Liver (tissue), 9 donors: Measurements from ENCODE around the gene ARHGEF25. TPM values are rescaled to one million over a fixed set of nuclear protein-coding genes. Genes with fewer than 3 reads are reported as not detected.

Experiments
- DNase-seq: peaks from one replicate; pipeline ENCODE4 v3.0.0-alpha.2; 2017; ENCODE audit warnings: low spot score
- H3K27ac ChIP-seq, 2 donors: one replicate each; pipeline ENCODE4 v1.7.0; 2013; ENCODE audit warnings: inconsistent platforms in 2 of 2, low read length in 2 of 2, control low read depth in 1 of 2, low read depth in 1 of 2, mild to moderate bottlenecking in 1 of 2
- H3K27me3 ChIP-seq, 4 donors: one replicate each; pipeline versions ENCODE4 v1.6.1 to v1.7.0; 2013; ENCODE audit warnings: low read length in 3 of 4, inconsistent platforms in 1 of 4, mild to moderate bottlenecking in 1 of 4, moderate library complexity in 1 of 4; ENCODE audit not compliant: control insufficient read depth in 4 of 4, insufficient read depth in 4 of 4
- H3K36me3 ChIP-seq, 4 donors: one replicate each; pipeline versions ENCODE4 v1.6.1 to v1.7.0; 2013; ENCODE audit warnings: low read length in 3 of 4, mild to moderate bottlenecking in 3 of 4, low read depth in 1 of 4, moderate library complexity in 1 of 4; ENCODE audit not compliant: control insufficient read depth in 4 of 4, insufficient read depth in 3 of 4
- H3K4me1 ChIP-seq, 4 donors: one replicate each; pipeline versions ENCODE4 v1.6.1 to v1.7.0; 2013; ENCODE audit warnings: low read length in 3 of 4, mild to moderate bottlenecking in 3 of 4, moderate library complexity in 1 of 4; ENCODE audit not compliant: control insufficient read depth in 4 of 4, insufficient read depth in 4 of 4
- H3K4me3 ChIP-seq, 3 donors: one replicate each; pipeline versions ENCODE4 v1.6.1 to v1.7.0; 2013; ENCODE audit warnings: low read length in 3 of 3, control low read depth in 1 of 3, low read depth in 1 of 3, mild to moderate bottlenecking in 1 of 3
- H3K9ac ChIP-seq, 2 donors: one replicate each; pipeline ENCODE4 v1.7.0; 2013; ENCODE audit warnings: low read length in 2 of 2, mild to moderate bottlenecking in 2 of 2, moderate library complexity in 2 of 2, control low read depth in 1 of 2, low read depth in 1 of 2
- H3K9me3 ChIP-seq, 4 donors: one replicate each; pipeline versions ENCODE4 v1.6.1 to v1.7.0; 2013; ENCODE audit warnings: low read length in 3 of 4; ENCODE audit not compliant: control insufficient read depth in 4 of 4
- EGR1 ChIP-seq, 2 donors: IDR thresholded peaks; 2 replicates each; pipeline ENCODE4 v1.6.1; 2016 to 2018; ENCODE audit warnings: antibody characterized with exemption in 2 of 2, low read depth in 2 of 2
- FOXA1 ChIP-seq: IDR thresholded peaks from 2 replicates; pipeline ENCODE4 v1.6.1; 2016; ENCODE audit warnings: antibody characterized with exemption
- FOXA2 ChIP-seq: IDR thresholded peaks from 2 replicates; pipeline ENCODE4 v1.6.1; 2016; ENCODE audit warnings: antibody characterized with exemption
- GABPA ChIP-seq, 2 donors: IDR thresholded peaks in 1 of 2; conservative IDR thresholded peaks in 1 of 2; 2 replicates each; pipeline ENCODE4 v1.6.1; 2016; ENCODE audit warnings: antibody characterized with exemption in 2 of 2, mild to moderate bottlenecking in 1 of 2, moderate library complexity in 1 of 2
- HNF4A ChIP-seq, 2 donors: conservative IDR thresholded peaks; 2 replicates each; pipeline ENCODE4 v1.6.1; 2016; ENCODE audit warnings: antibody characterized with exemption in 2 of 2, mild to moderate bottlenecking in 2 of 2
- HNF4G ChIP-seq: IDR thresholded peaks from 2 replicates; pipeline ENCODE4 v1.6.1; 2016; ENCODE audit warnings: antibody characterized with exemption
- JUND ChIP-seq, 2 donors: IDR thresholded peaks; 2 replicates each; pipeline ENCODE4 v1.6.1; 2016; ENCODE audit warnings: antibody characterized with exemption in 2 of 2
- NR2F2 ChIP-seq: IDR thresholded peaks from 2 replicates; pipeline ENCODE4 v1.6.1; 2016; ENCODE audit warnings: antibody characterized with exemption
- RAD21 ChIP-seq, 2 donors: IDR thresholded peaks; 2 replicates each; pipeline ENCODE4 v1.6.1; 2016; ENCODE audit warnings: antibody characterized with exemption in 2 of 2, mild to moderate bottlenecking in 2 of 2
- RXRA ChIP-seq, 2 donors: IDR thresholded peaks; 2 replicates each; pipeline ENCODE4 v1.6.1; 2017 to 2018; ENCODE audit warnings: antibody characterized with exemption in 2 of 2, mild to moderate bottlenecking in 1 of 2
- SP1 ChIP-seq: IDR thresholded peaks from 2 replicates; pipeline ENCODE4 v1.6.1; 2018; ENCODE audit warnings: antibody characterized with exemption, mild to moderate bottlenecking
- TAF1 ChIP-seq: conservative IDR thresholded peaks from 2 replicates; pipeline ENCODE4 v1.6.1; 2016; ENCODE audit warnings: antibody characterized with exemption, mild to moderate bottlenecking
- YY1 ChIP-seq: IDR thresholded peaks from 2 replicates; pipeline ENCODE4 v1.6.1; 2016; ENCODE audit warnings: antibody characterized with exemption, mild to moderate bottlenecking
- WGBS: extraction: QIAGEN DNeasy Blood & Tissue Kit; methylation state at CpG from one replicate; pipeline ENCODE4 v1.1.7; 2013; 5-methylcytosine and 5-hydroxymethylcytosine counted together
- polyA plus RNA-seq, 2 donors: library from polyadenylated mRNA; stranded (reverse) in 1 of 2; unstranded in 1 of 2; fragments of 200-250 nt in 1 of 2; fragments of >200 nt in 1 of 2; fragmentation: Nextera tagmentation in 1 of 2; extraction: Ambion mirVana in 1 of 2; gene quantifications; one replicate each; pipeline versions ENCODE4 v1.2.1 to v1.2.3, GENCODE V29; 2013 to 2015
- total RNA-seq, 2 donors: library from RNA; depleted of rRNA; stranded (reverse); fragments of >200 nt; gene quantifications; one replicate each; pipeline ENCODE4 v1.2.3, GENCODE V29; 2014
- TF ChIP-seq, protein P1 (sequence below): IDR thresholded peaks from 2 replicates; pipeline ENCODE4 v1.6.1; 2016; ENCODE audit warnings: antibody characterized with exemption, mild to moderate bottlenecking
- TF ChIP-seq, protein P2 (sequence below): IDR thresholded peaks from 2 replicates; pipeline ENCODE4 v1.6.1; 2016; ENCODE audit warnings: antibody characterized with exemption
- TF ChIP-seq, protein P3 (sequence below): IDR thresholded peaks from 2 replicates; pipeline ENCODE4 v1.6.1; 2016; ENCODE audit warnings: antibody characterized with exemption
- TF ChIP-seq, protein P4 (sequence below): IDR thresholded peaks from 2 replicates; pipeline ENCODE4 v1.6.1; 2016; ENCODE audit warnings: antibody characterized with exemption
- TF ChIP-seq, protein P5 (sequence below): fragments of 150-350 bp; IDR thresholded peaks from 2 replicates; pipeline ENCODE4 v1.5.1; 2017; ENCODE audit warnings: improper control_type of control experiment, low read depth, low read length; ENCODE audit not compliant: missing input control
- donor health status: healthy.
- donor health status: healthy.
- donor health status: healthy.
- donor health status: healthy.
- donor health status: healthy.

The ARHGEF25 gene
- total and polyA plus RNA-seq, 4 donors: 0.57 to 2.3 (median 1.9) TPM

DNA sequence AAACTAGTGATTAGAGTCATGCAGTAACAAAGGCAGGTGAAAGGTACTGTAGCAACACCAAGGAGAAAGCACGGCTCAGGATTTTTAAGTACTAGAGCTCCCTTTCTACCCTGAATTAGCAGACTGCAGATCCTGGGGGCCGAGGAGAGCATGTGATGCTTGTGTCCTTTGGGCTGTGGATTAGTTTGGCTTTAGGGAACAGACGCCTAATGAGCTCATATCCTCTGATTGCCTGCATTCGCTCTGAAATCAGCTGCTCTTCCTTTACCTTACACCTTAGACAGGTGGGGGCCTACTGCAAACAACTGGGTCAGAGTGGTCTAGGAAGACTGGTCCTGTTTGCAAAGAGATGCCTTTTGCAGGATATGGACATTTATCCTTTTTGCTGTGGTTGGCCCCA, 18.0 kb upstream of the ARHGEF25 start:
- Histone ChIP-seq H3K4me3 (no peak overlapping the region), H3K9ac (no peak overlapping the region), H3K27me3 (no peaks in the 10 kb centered on the region), H3K4me1 (peaks cover 5 to 18% (median 11%) of the 10 kb centered on the region in 4 donors), H3K27ac (no peak overlapping the region), H3K36me3 (peaks cover 0 to 15% (median 6%) of the 10 kb centered on the region in 4 donors), H3K9me3 (no peaks in the 10 kb centered on the region)
- no peak for DNase-seq
- WGBS: 90% methylated on average over 4 of the region's 4 CpGs
- TF ChIP-seq HNF4G (no peak), FOXA2 (no peak), YY1 (no peak)

DNA sequence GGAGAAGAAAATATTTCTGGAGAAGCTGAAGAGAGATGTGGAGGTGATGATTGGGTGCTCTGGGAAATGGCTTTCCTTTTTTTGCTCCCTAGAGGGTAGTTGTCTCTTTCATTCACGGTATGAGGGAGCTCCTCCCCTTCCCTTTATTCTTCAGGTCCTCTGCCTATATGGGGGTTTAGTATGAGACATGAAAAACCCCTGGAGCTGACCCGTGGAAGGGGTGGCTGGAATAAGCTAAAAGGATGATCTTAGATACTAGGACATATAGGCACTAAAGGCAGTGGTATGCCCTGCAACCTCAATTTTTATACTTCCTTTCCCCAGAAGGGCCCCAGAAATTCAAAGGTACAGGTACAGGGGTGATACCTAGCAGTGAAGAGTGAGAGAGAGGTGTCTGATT, 10.8 kb upstream of the ARHGEF25 start:
- no peak overlapping the region for H3K4me3 ChIP-seq
- H3K9ac ChIP-seq: no peak overlapping the region
- no peak for TF ChIP-seq FOXA2
- no peak for TF ChIP-seq HNF4G
- TF ChIP-seq, protein P1, sequence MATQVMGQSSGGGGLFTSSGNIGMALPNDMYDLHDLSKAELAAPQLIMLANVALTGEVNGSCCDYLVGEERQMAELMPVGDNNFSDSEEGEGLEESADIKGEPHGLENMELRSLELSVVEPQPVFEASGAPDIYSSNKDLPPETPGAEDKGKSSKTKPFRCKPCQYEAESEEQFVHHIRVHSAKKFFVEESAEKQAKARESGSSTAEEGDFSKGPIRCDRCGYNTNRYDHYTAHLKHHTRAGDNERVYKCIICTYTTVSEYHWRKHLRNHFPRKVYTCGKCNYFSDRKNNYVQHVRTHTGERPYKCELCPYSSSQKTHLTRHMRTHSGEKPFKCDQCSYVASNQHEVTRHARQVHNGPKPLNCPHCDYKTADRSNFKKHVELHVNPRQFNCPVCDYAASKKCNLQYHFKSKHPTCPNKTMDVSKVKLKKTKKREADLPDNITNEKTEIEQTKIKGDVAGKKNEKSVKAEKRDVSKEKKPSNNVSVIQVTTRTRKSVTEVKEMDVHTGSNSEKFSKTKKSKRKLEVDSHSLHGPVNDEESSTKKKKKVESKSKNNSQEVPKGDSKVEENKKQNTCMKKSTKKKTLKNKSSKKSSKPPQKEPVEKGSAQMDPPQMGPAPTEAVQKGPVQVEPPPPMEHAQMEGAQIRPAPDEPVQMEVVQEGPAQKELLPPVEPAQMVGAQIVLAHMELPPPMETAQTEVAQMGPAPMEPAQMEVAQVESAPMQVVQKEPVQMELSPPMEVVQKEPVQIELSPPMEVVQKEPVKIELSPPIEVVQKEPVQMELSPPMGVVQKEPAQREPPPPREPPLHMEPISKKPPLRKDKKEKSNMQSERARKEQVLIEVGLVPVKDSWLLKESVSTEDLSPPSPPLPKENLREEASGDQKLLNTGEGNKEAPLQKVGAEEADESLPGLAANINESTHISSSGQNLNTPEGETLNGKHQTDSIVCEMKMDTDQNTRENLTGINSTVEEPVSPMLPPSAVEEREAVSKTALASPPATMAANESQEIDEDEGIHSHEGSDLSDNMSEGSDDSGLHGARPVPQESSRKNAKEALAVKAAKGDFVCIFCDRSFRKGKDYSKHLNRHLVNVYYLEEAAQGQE: no peak
- no peak for TF ChIP-seq EGR1 (IDR thresholded peaks at IDR 0.05; ENCODE audit: low read depth in 2 of 2)
- no peak for TF ChIP-seq HNF4A (conservative IDR thresholded peaks at IDR 0.05)
- no peak for TF ChIP-seq SP1
- no peak for TF ChIP-seq RXRA (IDR thresholded peaks at IDR 0.05)
- TF ChIP-seq, protein P2, sequence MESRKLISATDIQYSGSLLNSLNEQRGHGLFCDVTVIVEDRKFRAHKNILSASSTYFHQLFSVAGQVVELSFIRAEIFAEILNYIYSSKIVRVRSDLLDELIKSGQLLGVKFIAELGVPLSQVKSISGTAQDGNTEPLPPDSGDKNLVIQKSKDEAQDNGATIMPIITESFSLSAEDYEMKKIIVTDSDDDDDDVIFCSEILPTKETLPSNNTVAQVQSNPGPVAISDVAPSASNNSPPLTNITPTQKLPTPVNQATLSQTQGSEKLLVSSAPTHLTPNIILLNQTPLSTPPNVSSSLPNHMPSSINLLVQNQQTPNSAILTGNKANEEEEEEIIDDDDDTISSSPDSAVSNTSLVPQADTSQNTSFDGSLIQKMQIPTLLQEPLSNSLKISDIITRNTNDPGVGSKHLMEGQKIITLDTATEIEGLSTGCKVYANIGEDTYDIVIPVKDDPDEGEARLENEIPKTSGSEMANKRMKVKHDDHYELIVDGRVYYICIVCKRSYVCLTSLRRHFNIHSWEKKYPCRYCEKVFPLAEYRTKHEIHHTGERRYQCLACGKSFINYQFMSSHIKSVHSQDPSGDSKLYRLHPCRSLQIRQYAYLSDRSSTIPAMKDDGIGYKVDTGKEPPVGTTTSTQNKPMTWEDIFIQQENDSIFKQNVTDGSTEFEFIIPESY: no peak
- no peak for TF ChIP-seq TAF1
- TF ChIP-seq NR2F2: no peak
- TF ChIP-seq, protein P3, sequence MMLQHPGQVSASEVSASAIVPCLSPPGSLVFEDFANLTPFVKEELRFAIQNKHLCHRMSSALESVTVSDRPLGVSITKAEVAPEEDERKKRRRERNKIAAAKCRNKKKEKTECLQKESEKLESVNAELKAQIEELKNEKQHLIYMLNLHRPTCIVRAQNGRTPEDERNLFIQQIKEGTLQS: no peak
- no peak for TF ChIP-seq RAD21 (IDR thresholded peaks at IDR 0.05)
- no peak for TF ChIP-seq FOXA1
- TF ChIP-seq, protein P4, sequence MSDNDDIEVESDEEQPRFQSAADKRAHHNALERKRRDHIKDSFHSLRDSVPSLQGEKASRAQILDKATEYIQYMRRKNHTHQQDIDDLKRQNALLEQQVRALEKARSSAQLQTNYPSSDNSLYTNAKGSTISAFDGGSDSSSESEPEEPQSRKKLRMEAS: no peak
- no peak for TF ChIP-seq GABPA (IDR thresholded peaks at IDR 0.05 in 1 of 2, conservative IDR thresholded peaks at IDR 0.05 in 1 of 2)
- no peak for TF ChIP-seq YY1
- TF ChIP-seq, protein P5, sequence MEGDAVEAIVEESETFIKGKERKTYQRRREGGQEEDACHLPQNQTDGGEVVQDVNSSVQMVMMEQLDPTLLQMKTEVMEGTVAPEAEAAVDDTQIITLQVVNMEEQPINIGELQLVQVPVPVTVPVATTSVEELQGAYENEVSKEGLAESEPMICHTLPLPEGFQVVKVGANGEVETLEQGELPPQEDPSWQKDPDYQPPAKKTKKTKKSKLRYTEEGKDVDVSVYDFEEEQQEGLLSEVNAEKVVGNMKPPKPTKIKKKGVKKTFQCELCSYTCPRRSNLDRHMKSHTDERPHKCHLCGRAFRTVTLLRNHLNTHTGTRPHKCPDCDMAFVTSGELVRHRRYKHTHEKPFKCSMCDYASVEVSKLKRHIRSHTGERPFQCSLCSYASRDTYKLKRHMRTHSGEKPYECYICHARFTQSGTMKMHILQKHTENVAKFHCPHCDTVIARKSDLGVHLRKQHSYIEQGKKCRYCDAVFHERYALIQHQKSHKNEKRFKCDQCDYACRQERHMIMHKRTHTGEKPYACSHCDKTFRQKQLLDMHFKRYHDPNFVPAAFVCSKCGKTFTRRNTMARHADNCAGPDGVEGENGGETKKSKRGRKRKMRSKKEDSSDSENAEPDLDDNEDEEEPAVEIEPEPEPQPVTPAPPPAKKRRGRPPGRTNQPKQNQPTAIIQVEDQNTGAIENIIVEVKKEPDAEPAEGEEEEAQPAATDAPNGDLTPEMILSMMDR: no peak
- TF ChIP-seq JUND (IDR thresholded peaks at IDR 0.05): no peak
- no peak overlapping the region for H3K27ac ChIP-seq
- H3K36me3 ChIP-seq: peaks cover 2 to 48% (median 18%) of the 10 kb centered on the region in 4 donors
- H3K4me1 ChIP-seq: no peaks in the 10 kb centered on the region
- H3K9me3 ChIP-seq: no peaks in the 10 kb centered on the region
- DNase-seq: no peak
- peaks cover 0 to 4% (median 2%) of the 10 kb centered on the region in 4 donors for H3K27me3 ChIP-seq
- WGBS: 86% methylated on average over 2 of the region's 2 CpGs
